22Rv1 (cell line): ENCODE measurements around the gene ATP6AP2.

ENCODE experiments used
- CTCF ChIP-seq: fragments of 450-650 bp; IDR thresholded peaks from 2 replicates; pipeline ENCODE4 v1.5.1; 2017; ENCODE audit warnings: mild to moderate bottlenecking
- ZFX ChIP-seq: fragments of 450-650 bp; IDR thresholded peaks from 2 replicates; pipeline ENCODE4 v1.6.1; 2017; ENCODE audit warnings: antibody characterized with exemption, borderline replicate concordance

- no peak for TF ChIP-seq CTCF
- no peak for TF ChIP-seq ZFX
Measured at GRCh38 chrX:40646489-40647306, 65.9 kb downstream of the ATP6AP2 start.
